Astrocyte (in vitro differentiated cells and primary cell): Measurements from ENCODE around the gene TEDC2. TPM values are rescaled to one million over a fixed set of nuclear protein-coding genes. Genes with fewer than 3 reads are reported as not detected.

ENCODE experiments used
- DNase-seq: peaks from one replicate; pipeline ENCODE4 v3.0.0-alpha.2; 2010; ENCODE audit warnings: low read depth
- FAIRE-seq: peaks from 2 replicates; lab custom pipeline; 2011; peaks lifted over from hg19 to GRCh38; lab: Jason Lieb, UNC
- H2AFZ ChIP-seq: 2 replicates; pipeline ENCODE4 v1.6.0; 2012; ENCODE audit warnings: low read depth, low read length, inconsistent platforms
- H3K27ac ChIP-seq: 2 replicates; pipeline ENCODE4 v1.5.1; 2011; ENCODE audit warnings: low read depth, low read length, inconsistent platforms
- H3K27me3 ChIP-seq: 2 replicates; pipeline ENCODE4 v1.6.0; 2011; ENCODE audit warnings: low read length, inconsistent platforms; ENCODE audit not compliant: insufficient read depth
- H3K36me3 ChIP-seq: 2 replicates; pipeline ENCODE4 v1.5.1; 2011; ENCODE audit warnings: low read length, inconsistent platforms; ENCODE audit not compliant: insufficient read depth
- H3K4me1 ChIP-seq: 2 replicates; pipeline ENCODE4 v1.5.1; 2011; ENCODE audit warnings: low read length, inconsistent platforms; ENCODE audit not compliant: insufficient read depth
- H3K4me2 ChIP-seq: 2 replicates; pipeline ENCODE4 v1.6.0; 2012; ENCODE audit warnings: low read length, inconsistent platforms
- H3K4me3 ChIP-seq: 2 replicates; pipeline ENCODE4 v1.5.1; 2011; ENCODE audit warnings: low read depth, mild to moderate bottlenecking, low read length, inconsistent platforms; ENCODE audit not compliant: insufficient read depth
- H3K79me2 ChIP-seq: 2 replicates; pipeline ENCODE4 v1.6.0; 2012; ENCODE audit warnings: mild to moderate bottlenecking, low read length, inconsistent platforms; ENCODE audit not compliant: insufficient read depth
- H3K9ac ChIP-seq: 2 replicates; pipeline ENCODE4 v1.6.0; 2012; ENCODE audit warnings: mild to moderate bottlenecking, low read length, inconsistent platforms
- H3K9me3 ChIP-seq: 2 replicates; pipeline ENCODE4 v1.5.1; 2012; ENCODE audit warnings: low read depth, mild to moderate bottlenecking, low read length, inconsistent platforms; ENCODE audit not compliant: insufficient read depth
- H4K20me1 ChIP-seq: 2 replicates; pipeline ENCODE4 v1.6.0; 2012; ENCODE audit warnings: low read length, inconsistent platforms; ENCODE audit not compliant: insufficient read depth
- H3K27ac Mint-ChIP-seq: one replicate; pipeline ENCODE4 v1.8.0; 2021; ENCODE audit warnings: mild to moderate bottlenecking, mixed read lengths; ENCODE audit not compliant: unreplicated experiment
- H3K27me3 Mint-ChIP-seq: one replicate; pipeline ENCODE4 v1.8.0; 2021; ENCODE audit warnings: low read depth, mixed read lengths; ENCODE audit not compliant: unreplicated experiment
- H3K36me3 Mint-ChIP-seq: one replicate; pipeline ENCODE4 v1.8.0; 2021; ENCODE audit warnings: low read depth, mixed read lengths; ENCODE audit not compliant: unreplicated experiment
- H3K4me1 Mint-ChIP-seq: one replicate; pipeline ENCODE4 v1.8.0; 2021; ENCODE audit warnings: low read depth, mixed read lengths; ENCODE audit not compliant: unreplicated experiment
- H3K4me3 Mint-ChIP-seq: one replicate; pipeline ENCODE4 v1.8.0; 2021; ENCODE audit warnings: mild to moderate bottlenecking, moderate library complexity, mixed read lengths; ENCODE audit not compliant: unreplicated experiment
- H3K9me3 Mint-ChIP-seq: one replicate; pipeline ENCODE4 v1.8.0; 2021; ENCODE audit warnings: mild to moderate bottlenecking, mixed read lengths; ENCODE audit not compliant: unreplicated experiment
- CTCF ChIP-seq: IDR thresholded peaks from 2 replicates; pipeline ENCODE4 v1.5.1; 2011; ENCODE audit warnings: low read depth, mild to moderate bottlenecking, inconsistent platforms, low read length, moderate library complexity; ENCODE audit not compliant: insufficient read depth
- EZH2 ChIP-seq: IDR thresholded peaks from 2 replicates; pipeline ENCODE4 v1.6.1; 2012; ENCODE audit warnings: mild to moderate bottlenecking, low read length, inconsistent platforms; ENCODE audit not compliant: insufficient read depth
- total RNA-seq: library from RNA; stranded (reverse); gene quantifications from 2 replicates; pipeline ENCODE4 v1.2.1, GENCODE V29; 2021

The TEDC2 gene
- total RNA-seq, 1 donor from 2014 or later = 6.0 TPM

GRCh38 chr16:2429034-2429770 lies 30.7 kb upstream of the TEDC2 start, which contains the start of gene CCNF:
TSS of gene CCNF (plus strand) at chr16:2429447. CDS start at chr16:2429482, 35 bp downstream.
- peaks cover 15% of the 10 kb centered on the region for H4K20me1 ChIP-seq
- FAIRE-seq (no peak), DNase-seq (peak; percentile 81)
- Mint-ChIP-seq H3K36me3 (peaks cover 2% of the 10 kb centered on the region), H3K27me3 (peaks cover 20% of the 10 kb centered on the region), H3K4me1 (peaks cover 6% of the 10 kb centered on the region), H3K4me3 (peak within 1 kb of the TSS; percentile 86), H3K9me3 (no peaks in the 10 kb centered on the region), H3K27ac (no peak within 1 kb of the TSS)
- H3K79me2 ChIP-seq = peaks cover 45% of the 10 kb centered on the region
- TF ChIP-seq EZH2 = no peak
- no peak for TF ChIP-seq CTCF
- peak within 1 kb of the TSS; percentile 100 for H2AFZ ChIP-seq
- peak within 1 kb of the TSS; percentile 80 for H3K4me3 ChIP-seq
- no peaks in the 10 kb centered on the region for H3K9me3 ChIP-seq
- H3K36me3 ChIP-seq = peaks cover 6% of the 10 kb centered on the region
- peak within 1 kb of the TSS; percentile 86 for H3K9ac ChIP-seq
- peaks cover 11% of the 10 kb centered on the region for H3K4me1 ChIP-seq
- H3K27ac ChIP-seq = peak within 1 kb of the TSS; percentile 68
- H3K4me2 ChIP-seq = peak within 1 kb of the TSS; percentile 93
- no peaks in the 10 kb centered on the region for H3K27me3 ChIP-seq

GRCh38 chr16:2429771-2430663 lies 29.9 kb upstream of the TEDC2 start:
- no peak for DNase-seq
- H2AFZ ChIP-seq = peak overlapping the region; percentile 70
- no peaks in the 10 kb centered on the region for H3K9me3 Mint-ChIP-seq
- peak overlapping the region; percentile 86 for H3K4me3 Mint-ChIP-seq
- no peaks in the 10 kb centered on the region for H3K9me3 ChIP-seq
- peaks cover 2% of the 10 kb centered on the region for H3K36me3 Mint-ChIP-seq
- H3K9ac ChIP-seq = peak overlapping the region; percentile 83
- H3K4me2 ChIP-seq = peak overlapping the region; percentile 93
- peaks cover 6% of the 10 kb centered on the region for H3K4me1 Mint-ChIP-seq
- H3K27ac ChIP-seq = peak overlapping the region; percentile 51
- no peak overlapping the region for H3K27ac Mint-ChIP-seq
- peaks cover 17% of the 10 kb centered on the region for H3K27me3 Mint-ChIP-seq
- no peak for TF ChIP-seq EZH2
- TF ChIP-seq CTCF = no peak
- no peak for FAIRE-seq
- H3K36me3 ChIP-seq = peaks cover 8% of the 10 kb centered on the region
- H4K20me1 ChIP-seq = peaks cover 15% of the 10 kb centered on the region
- H3K27me3 ChIP-seq = no peaks in the 10 kb centered on the region
- H3K79me2 ChIP-seq = peaks cover 45% of the 10 kb centered on the region
- peaks cover 11% of the 10 kb centered on the region for H3K4me1 ChIP-seq
- peak overlapping the region; percentile 80 for H3K4me3 ChIP-seq
